Measurements from ENCODE around the gene MC1R.
"Not testable (repeated sequence)": the region's sequence is repeated elsewhere in the genome, so short reads cannot be mapped to it uniquely, and the experiment has no call there.

MC1R gene

GRCh38 chr16:89935620-89936019, 17.0 kb downstream of the MC1R start:
- FAIRE-seq = not testable (repeated sequence)

GRCh38 chr16:89936034-89936433, 17.4 kb downstream of the MC1R start:
- no peak for FAIRE-seq

GRCh38 chr16:89936508-89936907, 17.8 kb downstream of the MC1R start:
- no peak for FAIRE-seq

GRCh38 chr16:89936981-89937380, 18.3 kb downstream of the MC1R start:
- no peak for FAIRE-seq

- no peak for FAIRE-seq
These were observed 19.7 kb downstream of the MC1R start for GRCh38 chr16:89938175-89938885.

- no peak for FAIRE-seq
These were observed 26.1 kb downstream of the MC1R start for GRCh38 chr16:89944773-89945172.

GRCh38 chr16:89945654-89946053, 27.0 kb downstream of the MC1R start:
- FAIRE-seq = no peak

- no peak for FAIRE-seq
These were observed 27.9 kb downstream of the MC1R start for GRCh38 chr16:89946515-89946914.

- FAIRE-seq = no peak
These were observed 30.6 kb downstream of the MC1R start for GRCh38 chr16:89949121-89949742.

- FAIRE-seq = no peak
These were observed 31.1 kb downstream of the MC1R start for GRCh38 chr16:89949756-89950155.

GRCh38 chr16:89951509-89951908, 32.8 kb downstream of the MC1R start:
- FAIRE-seq = no peak

- FAIRE-seq = no peak
These were observed 33.4 kb downstream of the MC1R start for GRCh38 chr16:89952049-89952448.

GRCh38 chr16:89952551-89952950, 33.9 kb downstream of the MC1R start:
- FAIRE-seq = no peak

GRCh38 chr16:89953671-89954406, 35.2 kb downstream of the MC1R start:
- no peak for FAIRE-seq

GRCh38 chr16:89954462-89954861, 35.8 kb downstream of the MC1R start:
- FAIRE-seq = no peak

GRCh38 chr16:89955001-89955685, 36.5 kb downstream of the MC1R start:
- no peak for FAIRE-seq

GRCh38 chr16:89956505-89957215, 38.0 kb downstream of the MC1R start:
- FAIRE-seq = no peak

GRCh38 chr16:89957216-89957785, 38.6 kb downstream of the MC1R start:
- no peak for FAIRE-seq

- FAIRE-seq = no peak
These were observed 39.4 kb downstream of the MC1R start for GRCh38 chr16:89958068-89958467.

- no peak for FAIRE-seq
These were observed 39.9 kb downstream of the MC1R start for GRCh38 chr16:89958596-89958995.

GRCh38 chr16:89960966-89961365, 42.3 kb downstream of the MC1R start:
- FAIRE-seq = no peak

- FAIRE-seq = no peak
These were observed 43.3 kb downstream of the MC1R start for GRCh38 chr16:89961920-89962319.

Data from endometrium (tissue), 2 donors.